NK-92 (cell line): ENCODE measurements around the gene NGEF.

Experiments used
- DNase-seq: peaks from one replicate; lab custom pipeline; 2025; ENCODE audit not compliant: unreplicated experiment; lab: John Stamatoyannopoulos, UW

NGEF gene

DNA sequence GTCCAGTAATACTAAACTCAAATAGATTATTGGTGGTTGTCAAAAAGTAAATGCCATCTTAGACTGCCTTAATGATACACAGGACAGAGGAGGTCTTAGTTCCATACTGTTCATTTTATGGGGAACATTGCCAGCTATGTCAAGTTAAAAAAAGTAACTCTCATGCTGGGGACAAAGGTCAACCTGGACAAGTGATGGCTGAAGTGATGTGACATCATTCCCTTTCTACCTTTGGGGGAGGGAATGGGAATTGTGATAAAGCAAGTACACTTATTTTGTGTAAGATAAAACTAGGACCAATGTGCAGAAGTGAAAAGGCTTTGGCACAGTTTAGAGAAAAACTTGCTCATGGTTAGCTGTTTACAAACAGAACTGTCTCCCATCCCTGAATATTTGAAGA, 167.0 kb downstream of the NGEF start:
- no peak for DNase-seq

DNA sequence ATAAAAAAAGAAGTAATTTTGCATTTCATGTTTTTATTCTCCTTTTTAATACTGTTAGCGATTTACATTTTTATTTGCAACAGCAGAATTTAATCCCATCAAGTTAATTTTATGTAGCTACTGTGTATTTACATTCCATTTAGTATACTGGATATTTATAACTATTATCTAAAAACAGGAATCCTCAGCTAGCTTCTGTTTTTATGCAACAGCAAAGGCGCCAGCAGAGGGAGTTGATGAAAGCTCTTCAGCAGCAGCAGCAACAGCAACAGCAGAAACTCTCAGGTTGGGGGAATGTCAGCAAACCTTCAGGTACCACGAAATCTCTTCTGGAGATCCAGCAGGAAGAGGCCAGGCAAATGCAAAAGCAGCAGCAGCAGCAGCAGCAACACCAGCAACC, 169.2 kb downstream of the NGEF start:
- no peak for DNase-seq

DNA sequence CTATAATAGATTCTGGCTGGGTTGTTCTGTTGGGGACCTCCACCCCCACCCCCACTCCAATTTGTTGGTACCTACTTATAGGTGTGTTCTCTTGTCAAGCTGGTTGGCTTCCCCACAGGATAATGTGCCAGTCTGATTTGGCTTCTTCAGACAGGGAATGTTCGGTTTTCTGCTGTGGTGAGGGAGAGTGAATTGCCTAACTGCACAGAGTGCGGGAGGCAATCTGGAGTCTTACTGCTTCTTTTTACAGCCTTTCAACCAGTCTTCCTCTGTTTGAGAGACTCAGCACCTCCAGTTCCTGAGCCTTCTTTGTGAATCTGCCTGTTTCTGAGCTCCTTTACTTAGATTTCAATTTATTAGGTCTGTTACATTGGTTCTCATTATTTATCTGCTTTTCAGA, 170.4 kb downstream of the NGEF start:
- DNase-seq: no peak

DNA sequence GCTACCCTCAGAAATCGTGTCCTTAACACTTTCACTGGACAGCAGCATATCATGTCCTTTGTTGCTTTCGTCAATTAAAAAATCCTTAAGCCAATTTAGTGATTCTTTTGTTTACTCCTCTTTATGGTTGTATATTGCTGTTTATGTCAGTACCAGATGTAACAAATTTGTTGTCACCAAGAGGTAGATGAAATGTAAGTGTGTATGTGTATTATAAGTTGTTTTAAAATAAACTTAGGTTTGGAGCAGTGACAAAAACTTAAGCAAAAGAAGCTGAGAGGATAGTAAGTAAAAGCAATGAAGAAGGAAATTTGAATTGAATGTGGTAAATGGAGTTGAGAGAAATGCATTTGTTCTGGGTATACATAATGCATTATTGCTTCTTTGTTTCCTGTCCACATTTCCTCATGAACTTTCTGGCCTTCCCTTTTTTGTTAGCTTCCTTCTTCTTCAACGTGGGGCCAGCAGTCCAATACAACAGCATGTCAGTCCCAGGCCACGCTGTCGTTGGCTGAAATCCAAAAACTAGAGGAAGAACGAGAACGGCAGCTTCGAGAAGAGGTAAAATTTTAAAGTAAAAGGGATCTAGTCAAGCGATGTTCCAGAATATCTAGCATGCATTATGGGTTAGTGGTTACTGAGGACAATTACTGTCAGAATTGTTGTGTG, 173.5 kb downstream of the NGEF start:
- DNase-seq: no peak

DNA sequence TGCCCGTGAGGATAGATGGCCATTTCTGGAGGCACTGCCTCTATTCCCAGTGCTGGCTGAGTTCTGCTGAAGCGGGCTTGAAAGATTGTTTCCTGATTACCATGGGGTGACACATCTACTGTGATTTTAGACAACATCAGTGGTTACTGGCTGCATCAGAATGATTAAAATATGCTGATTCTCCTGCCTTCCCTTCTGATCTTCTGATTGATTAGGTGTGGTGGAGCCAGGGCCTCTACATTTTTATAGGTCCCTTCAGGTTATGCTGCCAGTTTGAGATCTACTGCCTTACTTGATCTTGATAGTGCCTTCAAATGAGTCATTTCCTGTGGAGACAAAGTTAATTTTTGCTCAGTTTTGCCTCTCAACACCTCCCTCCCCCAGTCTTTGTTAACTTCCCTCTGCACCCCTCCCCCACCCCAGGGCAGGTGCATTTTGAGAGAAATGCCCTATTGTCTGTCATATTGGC, 174.6 kb downstream of the NGEF start:
- no peak for DNase-seq

DNA sequence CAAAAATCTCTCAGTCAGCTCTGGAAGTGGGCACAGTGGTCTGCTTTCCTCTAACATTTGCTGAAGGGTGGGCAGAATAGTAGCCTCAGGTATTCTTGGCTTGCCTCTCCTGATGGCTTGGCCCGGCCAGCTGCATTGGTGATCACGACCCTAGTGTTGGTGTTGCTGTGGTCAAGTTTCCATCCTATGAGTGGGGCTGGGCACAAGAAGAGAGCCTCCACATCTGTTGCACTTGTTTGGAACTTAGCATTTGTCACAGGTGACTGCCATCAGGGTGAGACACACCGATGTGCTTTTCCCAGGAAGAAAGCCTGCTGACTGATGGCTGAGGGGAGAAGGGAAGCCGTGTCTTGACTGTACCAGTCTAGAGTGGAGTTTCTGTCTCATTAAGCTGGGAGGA, 176.1 kb downstream of the NGEF start:
- DNase-seq: no peak

DNA sequence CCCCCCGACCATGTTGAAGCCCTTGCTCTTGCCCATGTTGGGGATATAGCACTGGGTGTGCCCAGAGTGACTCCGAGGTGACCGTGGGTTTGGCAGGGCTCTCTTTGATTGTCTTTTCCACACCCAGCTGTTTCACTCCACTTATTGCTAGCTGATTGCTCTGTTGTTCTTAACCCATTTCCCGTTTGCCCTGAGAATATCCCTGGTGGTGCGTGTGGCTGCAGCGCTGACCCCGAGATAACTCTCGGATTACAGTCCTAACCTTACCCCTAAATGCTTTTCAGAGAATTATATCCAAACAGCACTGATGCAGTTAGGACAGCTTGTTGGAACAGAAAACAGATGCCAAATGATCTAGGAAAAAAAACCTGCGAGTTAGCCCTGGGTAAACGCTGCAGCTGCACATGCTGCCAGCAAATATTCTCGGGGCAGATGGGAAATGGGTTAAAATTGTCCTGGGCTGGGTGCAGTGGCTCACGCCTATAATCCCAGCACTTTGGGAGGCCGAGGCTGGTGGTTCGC, 177.3 kb downstream of the NGEF start:
- no peak for DNase-seq

DNA sequence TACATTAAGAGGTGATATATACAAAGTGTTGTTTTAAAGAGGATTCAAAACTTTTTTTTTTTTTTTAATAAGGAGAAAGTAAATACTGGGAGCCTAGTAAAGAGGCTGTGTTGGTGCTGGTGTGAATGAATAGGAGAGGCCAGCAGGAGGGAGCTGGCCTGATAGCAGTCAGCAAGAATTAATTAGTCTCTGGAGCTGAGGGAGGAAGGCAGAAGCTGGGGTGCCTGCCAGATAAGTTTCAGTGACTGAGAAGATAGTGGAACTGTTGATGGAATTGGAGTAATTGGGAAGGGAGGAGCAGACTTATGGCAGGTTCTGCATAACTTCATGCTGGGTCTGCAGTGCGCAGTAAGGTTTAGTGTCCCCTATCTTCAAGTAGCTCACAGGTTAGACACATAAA, 179.2 kb downstream of the NGEF start:
- no peak for DNase-seq

DNA sequence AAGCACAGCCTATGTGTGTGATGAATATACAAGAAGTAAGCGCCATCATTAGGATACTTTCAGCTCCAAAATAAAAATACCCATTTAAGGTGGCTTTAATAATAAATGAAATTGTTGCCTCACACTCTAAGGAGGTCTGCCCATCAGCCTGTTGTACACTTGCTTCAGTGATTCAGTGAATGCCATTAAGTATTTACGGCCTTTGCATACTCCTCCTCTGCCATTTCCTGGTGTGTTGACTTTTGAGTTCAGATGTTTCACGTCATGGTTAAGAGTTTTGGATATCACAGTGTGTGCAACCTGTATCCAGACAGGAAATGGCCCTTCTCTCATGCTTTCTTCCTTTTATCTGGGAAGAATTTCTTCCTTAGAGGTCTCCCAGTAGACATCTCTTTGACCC, 181.6 kb downstream of the NGEF start:
- no peak for DNase-seq

DNA sequence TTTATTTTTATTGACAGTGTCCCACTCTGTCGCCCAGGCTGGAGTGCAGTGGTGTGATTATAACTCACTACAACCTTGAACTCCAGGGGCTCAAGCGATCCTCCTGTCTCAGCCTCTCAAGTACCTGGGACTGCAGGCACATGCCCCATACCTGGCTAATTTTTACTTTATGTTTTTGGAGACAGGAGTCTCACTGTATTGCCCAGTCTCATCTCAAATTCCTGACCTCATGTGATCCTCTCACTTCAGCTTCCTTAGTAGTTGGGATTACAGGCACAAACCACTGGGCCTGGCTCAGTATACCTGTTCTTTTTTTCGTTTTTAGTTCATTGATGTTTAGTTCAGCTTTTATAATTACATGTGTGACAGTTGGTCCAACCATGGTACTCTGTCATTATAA, 183.1 kb downstream of the NGEF start:
- no peak for DNase-seq
